H1 (cell line): ENCODE data around the gene CCL25. TPM values are rescaled to one million over a fixed set of nuclear protein-coding genes. Genes with fewer than 3 reads are reported as not detected.
A peak's percentile ranks its signal among the peaks of the same experiment; 100 is the strongest.

Source experiments
- CTCF ChIA-PET: fragments of 300-600 bp; sonication (Branson Sonifier 250); formaldehyde crosslinking; loops from one replicate; lab custom pipeline; 2021; ENCODE audit not compliant: partially characterized antibody; lab: Charles Lee
- POLR2A ChIA-PET: fragments of 300-600 bp; sonication (Branson Sonifier 250); formaldehyde crosslinking; loops from one replicate; lab custom pipeline; 2021; ENCODE audit warnings: inconsistent platforms; ENCODE audit not compliant: partially characterized antibody; lab: Charles Lee
- DNase-seq, 2 experiments: peaks; one replicate each; pipeline versions ENCODE4 v3.0.0 to v3.0.0-alpha.2; 2010 to 2022; ENCODE audit warnings: low spot score in 2 of 2, low read depth in 1 of 2, mixed read lengths in 1 of 2
- FAIRE-seq: peaks from 2 replicates; lab custom pipeline; 2011; peaks lifted over from hg19 to GRCh38; lab: Jason Lieb, UNC
- H2AFZ ChIP-seq: 2 replicates; pipeline ENCODE4 v1.8.1; 2012; ENCODE audit warnings: low read length, inconsistent platforms
- H2AK5ac ChIP-seq: 2 replicates; pipeline ENCODE4 v1.6.1; 2013; ENCODE audit warnings: low read depth, low read length
- H2BK120ac ChIP-seq: replicated peaks from 2 replicates; pipeline ENCODE3; 2013; ENCODE audit warnings: low read depth, low read length, inconsistent platforms
- H2BK12ac ChIP-seq: 2 replicates; pipeline ENCODE4 v1.6.1; 2013; ENCODE audit warnings: low read depth, low read length
- H2BK15ac ChIP-seq: 2 replicates; pipeline ENCODE4 v1.6.1; 2013; ENCODE audit warnings: low read length
- H2BK20ac ChIP-seq: 2 replicates; pipeline ENCODE4 v1.6.1; 2013; ENCODE audit warnings: low read length
- H2BK5ac ChIP-seq: 2 replicates; pipeline ENCODE4 v1.6.1; 2013; ENCODE audit warnings: low read depth, low read length
- H3K14ac ChIP-seq: 2 replicates; pipeline ENCODE4 v1.6.1; 2013; ENCODE audit warnings: inconsistent platforms; ENCODE audit not compliant: insufficient read length
- H3K18ac ChIP-seq: 2 replicates; pipeline ENCODE4 v1.6.1; 2013; ENCODE audit warnings: low read length; ENCODE audit errors: extremely low read depth
- H3K23ac ChIP-seq: 2 replicates; pipeline ENCODE4 v1.6.1; 2013; ENCODE audit warnings: inconsistent platforms; ENCODE audit not compliant: insufficient read length
- H3K23me2 ChIP-seq: 2 replicates; pipeline ENCODE4 v1.6.1; 2013; ENCODE audit warnings: low read depth, low read length
- H3K27ac ChIP-seq: 2 replicates; pipeline ENCODE4 v1.6.1; 2011; ENCODE audit warnings: low read depth, low read length, inconsistent platforms
- H3K27me3 ChIP-seq, 4 experiments: replicated peaks in 1 of 4; 1 replicate in 1 of 4; 2 replicates in 3 of 4; pipeline versions ENCODE4 v1.6.1 to v1.8.1; 2011 to 2013; ENCODE audit warnings: low read length in 3 of 4, mild to moderate bottlenecking in 3 of 4, inconsistent platforms in 2 of 4, mixed read lengths in 2 of 4, moderate library complexity in 1 of 4; ENCODE audit not compliant: control insufficient read depth in 3 of 4, insufficient read depth in 3 of 4; ENCODE audit errors: extremely low read depth in 1 of 4
- H3K36me3 ChIP-seq, 4 experiments: 2 replicates each; pipeline versions ENCODE4 v1.6.1 to v1.8.1; 2011 to 2013; ENCODE audit warnings: mild to moderate bottlenecking in 4 of 4, low read length in 3 of 4, moderate library complexity in 2 of 4, control low read depth in 1 of 4, inconsistent platforms in 1 of 4; ENCODE audit not compliant: insufficient read depth in 4 of 4, control insufficient read depth in 2 of 4
- H3K4ac ChIP-seq: replicated peaks from 2 replicates; pipeline ENCODE3; 2013; ENCODE audit warnings: low read length, low read depth, mixed read lengths, inconsistent platforms; ENCODE audit not compliant: insufficient read length
- H3K4me1 ChIP-seq, 4 experiments: replicated peaks in 1 of 4; 1 replicate in 1 of 4; 2 replicates in 3 of 4; pipeline versions ENCODE4 v1.6.1 to v1.8.1; 2011 to 2013; ENCODE audit warnings: low read length in 3 of 4, inconsistent platforms in 2 of 4, mixed read lengths in 1 of 4; ENCODE audit not compliant: insufficient read depth in 4 of 4, control insufficient read depth in 3 of 4
- H3K4me2 ChIP-seq, 2 experiments: 2 replicates each; pipeline versions ENCODE4 v1.6.1 to v1.8.1; 2011 to 2013; ENCODE audit warnings: low read depth in 2 of 2, low read length in 2 of 2, control low read depth in 1 of 2, inconsistent platforms in 1 of 2, mild to moderate bottlenecking in 1 of 2; ENCODE audit not compliant: insufficient read depth in 1 of 2
- H3K4me3 ChIP-seq, 4 experiments: fragments of 200-600, 300-600 bp in 1 of 4; sonication (generic), shearing (Covaris generic), sonication (Bioruptor Twin) in 1 of 4; 2 replicates each; pipeline versions ENCODE4 v1.5.1 to v1.8.1; 2011 to 2016; ENCODE audit warnings: low read length in 4 of 4, low read depth in 3 of 4, control low read depth in 2 of 4, inconsistent platforms in 2 of 4, mild to moderate bottlenecking in 2 of 4, mixed read lengths in 1 of 4, moderate library complexity in 1 of 4; ENCODE audit not compliant: insufficient read depth in 2 of 4; ENCODE audit errors: extremely low read depth in 1 of 4
- H3K56ac ChIP-seq: replicated peaks from 2 replicates; pipeline ENCODE3; 2013; ENCODE audit warnings: low read depth, mild to moderate bottlenecking, mixed read lengths, low read length, inconsistent platforms; ENCODE audit not compliant: insufficient read length
- H3K79me1 ChIP-seq: 2 replicates; pipeline ENCODE4 v1.6.1; 2013; ENCODE audit warnings: low read depth, low read length, control low read depth
- H3K79me2 ChIP-seq, 2 experiments: 2 replicates each; pipeline versions ENCODE4 v1.6.1 to v1.8.1; 2012 to 2013; ENCODE audit warnings: low read length in 2 of 2, mild to moderate bottlenecking in 2 of 2, inconsistent platforms in 1 of 2; ENCODE audit not compliant: insufficient read depth in 2 of 2, control insufficient read depth in 1 of 2
- H3K9ac ChIP-seq, 4 experiments: replicated peaks in 1 of 4; 1 replicate in 1 of 4; 2 replicates in 3 of 4; pipeline versions ENCODE4 v1.6.1 to v1.8.1; 2011 to 2013; ENCODE audit warnings: low read depth in 3 of 4, low read length in 3 of 4, control low read depth in 2 of 4, mild to moderate bottlenecking in 2 of 4, moderate library complexity in 2 of 4, inconsistent platforms in 1 of 4; ENCODE audit errors: extremely low read depth in 1 of 4
- H3K9me3 ChIP-seq, 2 experiments: 2 replicates each; pipeline versions ENCODE4 v1.6.1 to v1.8.1; 2012 to 2013; ENCODE audit warnings: mild to moderate bottlenecking in 2 of 2, moderate library complexity in 2 of 2, control low read depth in 1 of 2, inconsistent platforms in 1 of 2, low read depth in 1 of 2, low read length in 1 of 2, mixed read lengths in 1 of 2; ENCODE audit not compliant: insufficient read depth in 2 of 2
- H4K20me1 ChIP-seq, 2 experiments: replicated peaks in 1 of 2; 2 replicates each; pipeline versions ENCODE3 to v1.8.1; 2011 to 2013; ENCODE audit warnings: inconsistent platforms in 2 of 2, low read length in 2 of 2, mild to moderate bottlenecking in 1 of 2; ENCODE audit not compliant: insufficient read depth in 2 of 2, control insufficient read depth in 1 of 2
- H4K5ac ChIP-seq: 2 replicates; pipeline ENCODE4 v1.6.1; 2013; ENCODE audit warnings: low read length, low read depth, mixed read lengths, inconsistent platforms; ENCODE audit not compliant: insufficient read length
- H4K8ac ChIP-seq: 2 replicates; pipeline ENCODE4 v1.8.0; 2013; ENCODE audit warnings: mild to moderate bottlenecking, moderate library complexity, low read length, inconsistent platforms; ENCODE audit not compliant: insufficient read depth; ENCODE audit errors: extremely low read depth
- H4K91ac ChIP-seq: replicated peaks from 2 replicates; pipeline ENCODE3; 2013; ENCODE audit warnings: low read length, mixed read lengths, inconsistent platforms; ENCODE audit not compliant: insufficient read length
- CTCF ChIP-seq, 3 experiments: IDR thresholded peaks; 1 replicate in 2 of 3; 2 replicates in 1 of 3; pipeline versions ENCODE4 v1.5.1 to v1.6.1; 2011; ENCODE audit warnings: low read length in 3 of 3, mild to moderate bottlenecking in 3 of 3, inconsistent platforms in 2 of 3, low read depth in 1 of 3, moderate library complexity in 1 of 3; ENCODE audit not compliant: insufficient read depth in 1 of 3; ENCODE audit errors: control extremely low read depth in 1 of 3
- KDM1A ChIP-seq: fragments of 200-600, 300-600 bp; sonication (generic); IDR thresholded peaks from 2 replicates; pipeline ENCODE4 v1.7.1; 2016; ENCODE audit warnings: mild to moderate bottlenecking, low read length, borderline replicate concordance
- SIX5 ChIP-seq: IDR thresholded peaks from 2 replicates; pipeline ENCODE4 v1.6.1; 2011; ENCODE audit warnings: mild to moderate bottlenecking, low read depth, low read length
- USF2 ChIP-seq: IDR thresholded peaks from 2 replicates; pipeline ENCODE4 v1.6.1; 2011; ENCODE audit warnings: low read length, improper control_type of control experiment
- WGBS, 2 experiments: shearing (Covaris generic) in 1 of 2; methylation state at CpG; one replicate each; pipeline versions ENCODE4 v1.1.6 to v1.1.7; 2013 to 2015; ENCODE audit warnings: low lambda C conversion rate in 2 of 2, mixed read lengths in 2 of 2, inconsistent platforms in 1 of 2, low coverage in 1 of 2, missing lambda C conversion rate in 1 of 2; ENCODE audit not compliant: insufficient replicate concordance in 2 of 2, insufficient coverage in 1 of 2, insufficient read length in 1 of 2; ENCODE audit errors: extremely low coverage in 1 of 2, missing lambda C conversion rate in 1 of 2; 5-methylcytosine and 5-hydroxymethylcytosine counted together
- polyA plus RNA-seq, 7 experiments: library from polyadenylated mRNA; depleted of rRNA in 3 of 7; stranded (reverse) in 5 of 7; unstranded in 2 of 7; fragments of >200 nt in 5 of 7; fragments of 200-250 nt in 2 of 7; gene quantifications; 1 replicate in 5 of 7; 2 replicates in 1 of 7; 4 replicates in 1 of 7; pipeline versions ENCODE4 v1.2.1 to v1.2.3, GENCODE V29; 2011 to 2013; ENCODE audit warnings: missing spikeins in 2 of 7, mixed read lengths in 2 of 7
- total RNA-seq: library from RNA; stranded (reverse); fragmentation: NEBNext Ultra II Directional; extraction: Animal tissue kit (Norgen Biotek cat#: 25700); gene quantifications from 2 replicates; pipeline ENCODE4 v1.2.1, GENCODE V29; 2021

CCL25 gene
- total and polyA plus RNA-seq, 2 of the 8 experiments (the other 6 are each of a cell fraction or from before 2014, with no cell fraction given), result 0.59 TPM; not detected in 1

GRCh38 chr19:8057545-8058270 lies 5.1 kb downstream of the CCL25 start:
- TF ChIP-seq CTCF (IDR thresholded peaks at IDR 0.05; ENCODE audit: control extremely low read depth in 1 of 3, insufficient read depth in 1 of 3, low read depth in 1 of 3, low read length in 3 of 3), result no peak
- TF ChIP-seq SIX5, result no peak
- peak; percentile 25; the same call in 1 of the 2 replicates for TF ChIP-seq KDM1A
- TF ChIP-seq USF2, result peak; percentile 64
- no peak overlapping the region for H3K23ac ChIP-seq
- POLR2A ChIA-PET, result interaction anchor here (0.7 to 3.3 kb wide), 5 partner anchors 8 to 116 kb away, joined by 3 to 14 read pairs (median 4); partner anchors contain the start of gene ELAVL1
- FAIRE-seq, result no peak
- H3K27ac ChIP-seq, result no peak overlapping the region
- no peak overlapping the region for H4K5ac ChIP-seq
- CTCF ChIA-PET, result interaction anchor here (0.6 to 4.8 kb wide), 7 partner anchors 11 to 122 kb away, joined by 3 to 39 read pairs (median 4); no protein-coding TSS in a partner anchor
- no peaks in the 10 kb centered on the region for H3K36me3 ChIP-seq
- H2BK20ac ChIP-seq, result no peak overlapping the region
- no peaks in the 10 kb centered on the region for H4K20me1 ChIP-seq
- no peak overlapping the region for H3K56ac ChIP-seq
- H2BK5ac ChIP-seq, result no peak overlapping the region
- no peak overlapping the region; the same call in 1 of the 2 replicates for H2AK5ac ChIP-seq
- H3K27me3 ChIP-seq, result no peaks in the 10 kb centered on the region
- H3K4ac ChIP-seq, result no peak overlapping the region
- no peak overlapping the region for H2BK15ac ChIP-seq
- no peaks in the 10 kb centered on the region for H3K79me1 ChIP-seq
- no peak overlapping the region for H3K9ac ChIP-seq
- no peaks in the 10 kb centered on the region for H3K23me2 ChIP-seq
- H3K4me1 ChIP-seq, result peaks cover 0 to 10% (median 4%) of the 10 kb centered on the region in 4 experiments; a peak in 3 of 7 replicates
- no peak overlapping the region for H3K14ac ChIP-seq
- H2BK12ac ChIP-seq, result no peak overlapping the region
- DNase-seq, result no peak
- no peak overlapping the region for H3K4me2 ChIP-seq
- 83% methylated on average over 7 of the region's 7 CpGs; no CpG with 5 or more reads in 1 of the 2 experiments for WGBS, 2 experiments
- H4K91ac ChIP-seq, result no peak overlapping the region
- H3K9me3 ChIP-seq, result no peaks in the 10 kb centered on the region
- H3K18ac ChIP-seq, result no peak overlapping the region
- no peaks in the 10 kb centered on the region for H3K79me2 ChIP-seq
- no peak overlapping the region for H3K4me3 ChIP-seq
- H4K8ac ChIP-seq, result no peak overlapping the region; the same call in 1 of the 2 replicates
- no peak overlapping the region for H2AFZ ChIP-seq
- H2BK120ac ChIP-seq, result no peak overlapping the region
